D721Med (cell line): ENCODE data around the gene MCUB.
"Not testable (repeated sequence)": the region's sequence is repeated elsewhere in the genome, so short reads cannot be mapped to it uniquely, and the experiment has no call there.

Experiments
- DNase-seq: peaks from one replicate; pipeline ENCODE4 v3.0.0; 2011; ENCODE audit warnings: low spot score; ENCODE audit not compliant: insufficient read length
- FAIRE-seq: peaks from 2 replicates; lab custom pipeline; 2011; peaks lifted over from hg19 to GRCh38; lab: Jason Lieb, UNC
- CTCF ChIP-seq: IDR thresholded peaks from 2 replicates; pipeline ENCODE4 v1.5.1; 2012; ENCODE audit warnings: mild to moderate bottlenecking, control low read depth; ENCODE audit not compliant: insufficient read depth; ENCODE audit errors: missing control alignments

MCUB gene

GRCh38 chr4:109578846-109579245 lies 18.8 kb downstream of the MCUB start:
- DNase-seq (no peak), FAIRE-seq (no peak)
- TF ChIP-seq CTCF = no peak

GRCh38 chr4:109579997-109580396 lies 20.0 kb downstream of the MCUB start:
- not testable (repeated sequence) for DNase-seq

GRCh38 chr4:109588176-109588575 lies 28.1 kb downstream of the MCUB start:
- DNase-seq = no peak
- FAIRE-seq = no peak
- TF ChIP-seq CTCF = no peak

More at GRCh38 chr4:109579997-109580396, 20.0 kb downstream of the MCUB start:
- not testable (repeated sequence) for FAIRE-seq

GRCh38 chr4:109589119-109589518 lies 29.1 kb downstream of the MCUB start:
- DNase-seq (no peak), FAIRE-seq (no peak)
- TF ChIP-seq CTCF = no peak

GRCh38 chr4:109589605-109590004 lies 29.6 kb downstream of the MCUB start:
- DNase-seq (no peak), FAIRE-seq (no peak)
- no peak for TF ChIP-seq CTCF

GRCh38 chr4:109590905-109591304 lies 30.9 kb downstream of the MCUB start:
- FAIRE-seq = no peak
- no peak for TF ChIP-seq CTCF
- DNase-seq = no peak

- FAIRE-seq (no peak), DNase-seq (no peak)
- TF ChIP-seq CTCF = no peak
These were observed 32.3 kb downstream of the MCUB start for GRCh38 chr4:109592367-109592766.

- not testable (repeated sequence) for DNase-seq, FAIRE-seq
These were observed 35.1 kb downstream of the MCUB start for GRCh38 chr4:109595123-109595522.

GRCh38 chr4:109596420-109597085 lies 36.5 kb downstream of the MCUB start:
- FAIRE-seq, DNase-seq: not testable (repeated sequence)
